MCF 10A (cell line): ENCODE measurements around the gene CFAP43. TPM values are rescaled to one million over a fixed set of nuclear protein-coding genes. Genes with fewer than 3 reads are reported as not detected.

ENCODE experiments used
- BruUV-seq: library from RNA; stranded (reverse); fragments of 400-500 nt; replicated peaks from 2 replicates; lab custom pipeline; 2021; lab: Mats Ljungman, UMichigan
- CTCF ChIA-PET: fragments of 300-600 bp; sonication (Branson Sonifier 250); formaldehyde crosslinking; extraction: SDS; loops from one replicate; lab custom pipeline; 2021; ENCODE audit warnings: antibody characterized with exemption, inconsistent platforms; lab: Yijun Ruan, JAX
- POLR2A ChIA-PET: fragments of 300-600, 350-650 bp; sonication (Branson Sonifier 250); formaldehyde crosslinking; extraction: SDS; loops from one replicate; lab custom pipeline; 2020; ENCODE audit warnings: antibody characterized with exemption, inconsistent platforms; lab: Yijun Ruan, JAX
- DNase-seq: peaks from one replicate; pipeline ENCODE4 v3.0.0-alpha.2; 2018; ENCODE audit not compliant: unreplicated experiment
- H3K27ac Mint-ChIP-seq: one replicate; pipeline ENCODE4 v1.8.0; 2022; ENCODE audit warnings: mild to moderate bottlenecking, low read depth, mixed read lengths; ENCODE audit not compliant: unreplicated experiment
- H3K27me3 Mint-ChIP-seq: one replicate; pipeline ENCODE4 v1.8.0; 2022; ENCODE audit warnings: mixed read lengths; ENCODE audit not compliant: insufficient read depth, unreplicated experiment
- H3K36me3 Mint-ChIP-seq: one replicate; pipeline ENCODE4 v1.8.0; 2022; ENCODE audit warnings: mild to moderate bottlenecking, moderate library complexity, mixed read lengths; ENCODE audit not compliant: insufficient read depth, unreplicated experiment
- H3K4me1 Mint-ChIP-seq: one replicate; pipeline ENCODE4 v1.8.0; 2022; ENCODE audit warnings: mixed read lengths; ENCODE audit not compliant: insufficient read depth, unreplicated experiment
- H3K4me3 Mint-ChIP-seq: one replicate; pipeline ENCODE4 v1.8.0; 2022; ENCODE audit warnings: mild to moderate bottlenecking, moderate library complexity, mixed read lengths; ENCODE audit not compliant: unreplicated experiment
- H3K9me3 Mint-ChIP-seq: one replicate; pipeline ENCODE4 v1.8.0; 2022; ENCODE audit warnings: mixed read lengths; ENCODE audit not compliant: unreplicated experiment
- intact Hi-C: fragments of 100-400 bp; cut with micrococcal nuclease; formaldehyde crosslinking; loops from 2 replicates; pipeline ENCODE4 v1.14.1; 2022
- total RNA-seq: library from RNA; stranded (reverse); gene quantifications from 2 replicates; pipeline ENCODE4 v1.2.3, GENCODE V29; 2022
- TF ChIP-seq, protein P1 (sequence below): fragments of 200-600 bp; IDR thresholded peaks from one replicate; pipeline ENCODE4 v1.8.0; 2022; ENCODE audit warnings: antibody characterized with exemption, mild to moderate bottlenecking; ENCODE audit not compliant: unreplicated experiment

The CFAP43 gene
- total RNA-seq, 1 experiment from 2014 or later: 0.42 TPM

DNA sequence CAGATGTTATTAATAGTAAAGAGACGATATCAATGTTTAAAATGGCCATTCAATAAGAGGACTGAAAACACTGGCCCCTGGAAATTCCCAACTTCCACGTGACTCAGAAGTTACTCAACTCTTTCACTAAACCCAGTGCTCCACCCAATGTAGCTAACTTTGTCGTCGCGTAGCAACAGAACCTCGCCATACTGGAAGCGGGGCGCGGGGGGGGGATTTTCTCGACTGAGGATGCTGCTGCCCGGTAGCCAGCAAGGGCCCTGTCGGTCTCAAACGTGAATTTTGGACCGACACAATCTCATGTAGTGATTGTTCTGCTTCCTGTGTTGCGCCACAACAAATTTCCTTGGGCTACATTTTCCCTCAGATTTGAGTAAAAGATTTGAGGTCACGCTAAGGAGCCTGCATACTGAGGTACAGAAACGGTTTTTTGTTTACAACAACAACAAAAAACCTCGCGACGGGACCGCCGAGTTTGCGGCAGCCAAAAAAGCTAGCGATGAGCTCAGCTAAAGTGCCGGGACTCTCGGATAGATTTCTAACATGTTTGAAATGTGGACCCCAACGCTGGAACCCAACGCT is 111.2 kb downstream of the CFAP43 start:
- H3K27me3 Mint-ChIP-seq: no peaks in the 10 kb centered on the region
- TSS peak; percentile 27 for BruUV-seq
- POLR2A ChIA-PET: interaction anchor here (0.6 to 14.6 kb wide), 42 partner anchors 9 to 266 kb away, joined by 3 to 1749 read pairs (median 6); partner anchors contain the start of genes CFAP43, COL17A1, GSTO1 and GSTO2
- peak; percentile 97 for DNase-seq
- peaks cover 11% of the 10 kb centered on the region for H3K36me3 Mint-ChIP-seq
- CTCF ChIA-PET: interaction anchor here (0.6 to 7.4 kb wide), 21 partner anchors 12 to 249 kb away, joined by 3 to 157 read pairs (median 4); no protein-coding TSS in a partner anchor
- intact Hi-C loops: loop anchor here (1.0 to 5.0 kb wide), 2 partner anchors 36 to 231 kb away; partner anchors contain the start of genes CFAP58 and COL17A1
- H3K9me3 Mint-ChIP-seq: no peaks in the 10 kb centered on the region
- peak overlapping the region; percentile 99 for H3K27ac Mint-ChIP-seq
- peak overlapping the region; percentile 79 for H3K4me3 Mint-ChIP-seq
- peaks cover 51% of the 10 kb centered on the region for H3K4me1 Mint-ChIP-seq
- TF ChIP-seq, protein P1, sequence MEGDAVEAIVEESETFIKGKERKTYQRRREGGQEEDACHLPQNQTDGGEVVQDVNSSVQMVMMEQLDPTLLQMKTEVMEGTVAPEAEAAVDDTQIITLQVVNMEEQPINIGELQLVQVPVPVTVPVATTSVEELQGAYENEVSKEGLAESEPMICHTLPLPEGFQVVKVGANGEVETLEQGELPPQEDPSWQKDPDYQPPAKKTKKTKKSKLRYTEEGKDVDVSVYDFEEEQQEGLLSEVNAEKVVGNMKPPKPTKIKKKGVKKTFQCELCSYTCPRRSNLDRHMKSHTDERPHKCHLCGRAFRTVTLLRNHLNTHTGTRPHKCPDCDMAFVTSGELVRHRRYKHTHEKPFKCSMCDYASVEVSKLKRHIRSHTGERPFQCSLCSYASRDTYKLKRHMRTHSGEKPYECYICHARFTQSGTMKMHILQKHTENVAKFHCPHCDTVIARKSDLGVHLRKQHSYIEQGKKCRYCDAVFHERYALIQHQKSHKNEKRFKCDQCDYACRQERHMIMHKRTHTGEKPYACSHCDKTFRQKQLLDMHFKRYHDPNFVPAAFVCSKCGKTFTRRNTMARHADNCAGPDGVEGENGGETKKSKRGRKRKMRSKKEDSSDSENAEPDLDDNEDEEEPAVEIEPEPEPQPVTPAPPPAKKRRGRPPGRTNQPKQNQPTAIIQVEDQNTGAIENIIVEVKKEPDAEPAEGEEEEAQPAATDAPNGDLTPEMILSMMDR: no peak

- Mint-ChIP-seq H3K36me3 (peaks cover 6% of the 10 kb centered on the region), H3K4me1 (peaks cover 51% of the 10 kb centered on the region), H3K9me3 (no peaks in the 10 kb centered on the region), H3K27me3 (no peaks in the 10 kb centered on the region), H3K27ac (peak overlapping the region; percentile 99), H3K4me3 (peak overlapping the region; percentile 79)
- ChIA-PET CTCF (interaction anchor here (0.6 to 7.4 kb wide), 15 partner anchors 13 to 232 kb away, joined by 3 to 157 read pairs (median 6); no protein-coding TSS in a partner anchor), POLR2A (interaction anchor here (0.6 to 14.6 kb wide), 29 partner anchors 8 to 362 kb away, joined by 3 to 1749 read pairs (median 7); partner anchors contain the start of genes CFAP43, COL17A1, GSTO1 and SLK)
- TF ChIP-seq, protein P1: no peak
- no peak for DNase-seq
- intact Hi-C loops: loop anchor here (5.0 kb wide), 1 partner anchor 232 kb away; the partner anchor contains the start of gene CFAP58
- BruUV-seq: TSS peak; percentile 73
Measured at GRCh38 chr10:104120512-104120902, 111.7 kb downstream of the CFAP43 start.

DNA sequence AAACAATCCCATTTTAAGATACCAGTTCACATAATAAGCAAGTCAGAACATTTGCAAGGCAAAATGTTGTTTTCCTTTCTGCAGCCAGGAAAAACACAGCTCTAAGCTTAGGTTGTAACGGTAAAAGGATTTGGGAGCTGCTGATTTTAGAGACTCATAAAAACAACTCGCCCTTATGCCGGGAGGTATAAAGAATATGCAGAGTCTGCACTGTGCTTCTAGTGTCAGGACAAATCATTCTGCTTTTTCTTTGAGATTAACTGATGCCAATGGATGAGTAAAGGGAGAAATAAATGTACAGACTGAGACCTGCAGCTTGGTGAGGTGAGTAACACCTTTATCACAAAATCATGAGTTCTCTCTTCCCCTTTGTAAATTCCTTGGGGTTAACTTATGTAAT is 112.2 kb downstream of the CFAP43 start:
- Mint-ChIP-seq H3K27me3 (no peaks in the 10 kb centered on the region), H3K9me3 (no peaks in the 10 kb centered on the region), H3K4me1 (peaks cover 51% of the 10 kb centered on the region), H3K4me3 (peak overlapping the region; percentile 79), H3K36me3 (peaks cover 6% of the 10 kb centered on the region), H3K27ac (peak overlapping the region; percentile 99)
- ChIA-PET POLR2A (interaction anchor here (0.6 to 14.6 kb wide), 24 partner anchors 11 to 361 kb away, joined by 3 to 1749 read pairs (median 14); partner anchors contain the start of genes COL17A1, GSTO1 and SLK), CTCF (interaction anchor here (1.1 to 7.4 kb wide), 6 partner anchors 16 to 150 kb away, joined by 4 to 157 read pairs (median 19); no protein-coding TSS in a partner anchor)
- peak; percentile 44 for DNase-seq
- TF ChIP-seq, protein P1: no peak
- intact Hi-C loops: loop anchor here (5.0 kb wide), 1 partner anchor 232 kb away; the partner anchor contains the start of gene CFAP58
- BruUV-seq: no TSS peak

DNA sequence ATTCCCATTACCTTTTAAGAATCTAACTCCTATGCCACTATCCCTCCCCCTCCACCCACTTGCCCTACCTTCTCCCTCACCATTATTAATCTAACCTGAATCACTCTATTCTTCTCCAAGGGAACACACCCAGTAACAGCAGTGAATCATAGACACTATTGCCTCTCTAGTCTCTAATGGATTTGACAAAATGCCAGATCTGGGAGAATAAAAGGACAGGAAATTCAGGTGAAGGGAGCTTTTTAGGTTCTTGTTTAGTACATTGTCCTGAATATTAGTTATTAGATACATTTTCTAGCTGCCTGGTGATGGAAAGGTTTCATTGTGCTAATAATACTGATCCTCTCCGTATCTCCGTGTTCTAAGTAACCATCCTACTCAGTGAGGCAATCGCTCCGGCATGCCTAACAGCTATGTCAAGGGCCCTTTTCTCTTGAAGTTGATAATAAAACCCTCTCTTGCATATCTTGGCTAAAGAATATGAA is 114.3 kb downstream of the CFAP43 start:
- BruUV-seq: no TSS peak
- Mint-ChIP-seq H3K4me3 (peak overlapping the region; percentile 49), H3K36me3 (no peaks in the 10 kb centered on the region), H3K27ac (peak overlapping the region; percentile 99), H3K27me3 (no peaks in the 10 kb centered on the region), H3K4me1 (peaks cover 43% of the 10 kb centered on the region), H3K9me3 (no peaks in the 10 kb centered on the region)
- POLR2A ChIA-PET: interaction anchor here (0.7 to 14.6 kb wide), 16 partner anchors 9 to 237 kb away, joined by 3 to 1749 read pairs (median 4); partner anchors contain the start of genes COL17A1 and GSTO1
- intact Hi-C loops: no loop called here
- CTCF ChIA-PET: interaction anchor here (7.4 kb wide), 1 partner anchor 36 kb away, joined by 157 read pairs; no protein-coding TSS in a partner anchor
- TF ChIP-seq, protein P1: no peak
- DNase-seq: peak; percentile 93
